ENCODE measurements around the gene GTPBP4. TPM values are rescaled to one million over a fixed set of nuclear protein-coding genes. Genes with fewer than 3 reads are reported as not detected.

GTPBP4 gene
- total RNA-seq, 1 experiment from 2014 or later = 111 TPM

DNA sequence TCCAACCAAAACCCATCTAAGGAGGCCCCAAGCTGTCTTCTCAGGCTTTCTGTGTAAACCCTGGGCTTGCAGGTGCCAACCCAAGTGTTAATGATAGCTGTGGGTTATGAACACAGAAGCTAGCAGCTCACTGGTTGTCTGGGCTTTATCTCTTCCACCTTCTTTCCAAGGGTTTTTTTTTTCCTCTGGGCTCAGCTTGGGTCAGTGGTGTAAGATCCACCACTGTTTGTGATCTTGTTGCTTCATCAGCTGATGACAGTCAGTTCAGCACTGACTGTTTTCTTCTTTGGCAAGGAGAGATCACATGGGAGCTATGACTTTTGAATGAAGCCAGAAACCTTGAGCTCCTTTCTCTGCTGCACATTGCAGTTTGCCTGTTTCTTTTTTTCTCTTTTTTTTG is 4.6 kb downstream of the GTPBP4 start:
- H3K4me1 ChIP-seq (ENCODE audit: control insufficient read depth in 1 of 2, insufficient read depth in 2 of 2, low read length in 2 of 2) = peaks cover 4 to 11% of the 10 kb centered on the region in 2 experiments
- ATAC-seq = no peak
- RAD21 ChIA-PET (ENCODE audit: low non-redundant PET in 1 of 2, low total read pairs in 2 of 2, uncharacterized antibody in 2 of 2, unreplicated experiment in 2 of 2) = no interaction called here

More for the DNA sequence above, 4.6 kb downstream of the GTPBP4 start:
- DNase-seq (ENCODE audit: low read depth, low spot score) = no peak
- peaks cover 100% of the 10 kb centered on the region for H3K79me2 ChIP-seq (ENCODE audit: insufficient read depth, low read length)
- H3K4me3 ChIP-seq (replicated peaks in 1 of 2; ENCODE audit: low read depth in 1 of 2, low read length in 2 of 2) = no peak overlapping the region
- POLR2A ChIA-PET = no interaction called here
- H3K4me2 ChIP-seq (ENCODE audit: low read length) = no peak overlapping the region
- H2AFZ ChIP-seq (ENCODE audit: low read depth, low read length, poor library complexity, severe bottlenecking) = no peak overlapping the region
- H3K36me3 ChIP-seq (ENCODE audit: control insufficient read depth in 1 of 2, insufficient read depth in 2 of 2, low read length in 2 of 2) = peaks cover 38 to 71% of the 10 kb centered on the region in 2 experiments; a peak in 3 of 4 replicates
- CTCF ChIA-PET = no interaction called here
- TF ChIP-seq, protein P1, sequence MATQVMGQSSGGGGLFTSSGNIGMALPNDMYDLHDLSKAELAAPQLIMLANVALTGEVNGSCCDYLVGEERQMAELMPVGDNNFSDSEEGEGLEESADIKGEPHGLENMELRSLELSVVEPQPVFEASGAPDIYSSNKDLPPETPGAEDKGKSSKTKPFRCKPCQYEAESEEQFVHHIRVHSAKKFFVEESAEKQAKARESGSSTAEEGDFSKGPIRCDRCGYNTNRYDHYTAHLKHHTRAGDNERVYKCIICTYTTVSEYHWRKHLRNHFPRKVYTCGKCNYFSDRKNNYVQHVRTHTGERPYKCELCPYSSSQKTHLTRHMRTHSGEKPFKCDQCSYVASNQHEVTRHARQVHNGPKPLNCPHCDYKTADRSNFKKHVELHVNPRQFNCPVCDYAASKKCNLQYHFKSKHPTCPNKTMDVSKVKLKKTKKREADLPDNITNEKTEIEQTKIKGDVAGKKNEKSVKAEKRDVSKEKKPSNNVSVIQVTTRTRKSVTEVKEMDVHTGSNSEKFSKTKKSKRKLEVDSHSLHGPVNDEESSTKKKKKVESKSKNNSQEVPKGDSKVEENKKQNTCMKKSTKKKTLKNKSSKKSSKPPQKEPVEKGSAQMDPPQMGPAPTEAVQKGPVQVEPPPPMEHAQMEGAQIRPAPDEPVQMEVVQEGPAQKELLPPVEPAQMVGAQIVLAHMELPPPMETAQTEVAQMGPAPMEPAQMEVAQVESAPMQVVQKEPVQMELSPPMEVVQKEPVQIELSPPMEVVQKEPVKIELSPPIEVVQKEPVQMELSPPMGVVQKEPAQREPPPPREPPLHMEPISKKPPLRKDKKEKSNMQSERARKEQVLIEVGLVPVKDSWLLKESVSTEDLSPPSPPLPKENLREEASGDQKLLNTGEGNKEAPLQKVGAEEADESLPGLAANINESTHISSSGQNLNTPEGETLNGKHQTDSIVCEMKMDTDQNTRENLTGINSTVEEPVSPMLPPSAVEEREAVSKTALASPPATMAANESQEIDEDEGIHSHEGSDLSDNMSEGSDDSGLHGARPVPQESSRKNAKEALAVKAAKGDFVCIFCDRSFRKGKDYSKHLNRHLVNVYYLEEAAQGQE (IDR thresholded peaks at IDR 0.05; ENCODE audit: low read depth) = no peak
- TF ChIP-seq ELF1 (IDR thresholded peaks at IDR 0.05; ENCODE audit: borderline replicate concordance, low read depth) (no peak), SRF (IDR thresholded peaks at IDR 0.05; ENCODE audit: low read depth) (no peak), TCF7L2 (IDR thresholded peaks at IDR 0.05; ENCODE audit: borderline replicate concordance, extremely low read depth, insufficient read depth, insufficient read length) (no peak), RAD21 (IDR thresholded peaks at IDR 0.05; ENCODE audit: low read depth) (no peak), POLR2A (IDR thresholded peaks at IDR 0.05; ENCODE audit: borderline replicate concordance, extremely low read depth, insufficient read depth, insufficient read length) (no peak), CEBPB (IDR thresholded peaks at IDR 0.05; ENCODE audit: low read depth) (no peak), SP1 (IDR thresholded peaks at IDR 0.05; ENCODE audit: low read depth) (no peak), FOSL1 (IDR thresholded peaks at IDR 0.05; ENCODE audit: low read depth) (no peak), CBX3 (IDR thresholded peaks at IDR 0.05; ENCODE audit: low read depth) (no peak), SIN3A (IDR thresholded peaks at IDR 0.05; ENCODE audit: low read depth) (no peak), EGR1 (IDR thresholded peaks at IDR 0.05; ENCODE audit: low read depth) (no peak)
- TF ChIP-seq, protein P2, sequence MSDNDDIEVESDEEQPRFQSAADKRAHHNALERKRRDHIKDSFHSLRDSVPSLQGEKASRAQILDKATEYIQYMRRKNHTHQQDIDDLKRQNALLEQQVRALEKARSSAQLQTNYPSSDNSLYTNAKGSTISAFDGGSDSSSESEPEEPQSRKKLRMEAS (IDR thresholded peaks at IDR 0.05) = no peak
- TF ChIP-seq, protein P3, sequence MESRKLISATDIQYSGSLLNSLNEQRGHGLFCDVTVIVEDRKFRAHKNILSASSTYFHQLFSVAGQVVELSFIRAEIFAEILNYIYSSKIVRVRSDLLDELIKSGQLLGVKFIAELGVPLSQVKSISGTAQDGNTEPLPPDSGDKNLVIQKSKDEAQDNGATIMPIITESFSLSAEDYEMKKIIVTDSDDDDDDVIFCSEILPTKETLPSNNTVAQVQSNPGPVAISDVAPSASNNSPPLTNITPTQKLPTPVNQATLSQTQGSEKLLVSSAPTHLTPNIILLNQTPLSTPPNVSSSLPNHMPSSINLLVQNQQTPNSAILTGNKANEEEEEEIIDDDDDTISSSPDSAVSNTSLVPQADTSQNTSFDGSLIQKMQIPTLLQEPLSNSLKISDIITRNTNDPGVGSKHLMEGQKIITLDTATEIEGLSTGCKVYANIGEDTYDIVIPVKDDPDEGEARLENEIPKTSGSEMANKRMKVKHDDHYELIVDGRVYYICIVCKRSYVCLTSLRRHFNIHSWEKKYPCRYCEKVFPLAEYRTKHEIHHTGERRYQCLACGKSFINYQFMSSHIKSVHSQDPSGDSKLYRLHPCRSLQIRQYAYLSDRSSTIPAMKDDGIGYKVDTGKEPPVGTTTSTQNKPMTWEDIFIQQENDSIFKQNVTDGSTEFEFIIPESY (IDR thresholded peaks at IDR 0.05; ENCODE audit: extremely low read depth, insufficient replicate concordance, low read length) = no peak
- TF ChIP-seq, protein P4, sequence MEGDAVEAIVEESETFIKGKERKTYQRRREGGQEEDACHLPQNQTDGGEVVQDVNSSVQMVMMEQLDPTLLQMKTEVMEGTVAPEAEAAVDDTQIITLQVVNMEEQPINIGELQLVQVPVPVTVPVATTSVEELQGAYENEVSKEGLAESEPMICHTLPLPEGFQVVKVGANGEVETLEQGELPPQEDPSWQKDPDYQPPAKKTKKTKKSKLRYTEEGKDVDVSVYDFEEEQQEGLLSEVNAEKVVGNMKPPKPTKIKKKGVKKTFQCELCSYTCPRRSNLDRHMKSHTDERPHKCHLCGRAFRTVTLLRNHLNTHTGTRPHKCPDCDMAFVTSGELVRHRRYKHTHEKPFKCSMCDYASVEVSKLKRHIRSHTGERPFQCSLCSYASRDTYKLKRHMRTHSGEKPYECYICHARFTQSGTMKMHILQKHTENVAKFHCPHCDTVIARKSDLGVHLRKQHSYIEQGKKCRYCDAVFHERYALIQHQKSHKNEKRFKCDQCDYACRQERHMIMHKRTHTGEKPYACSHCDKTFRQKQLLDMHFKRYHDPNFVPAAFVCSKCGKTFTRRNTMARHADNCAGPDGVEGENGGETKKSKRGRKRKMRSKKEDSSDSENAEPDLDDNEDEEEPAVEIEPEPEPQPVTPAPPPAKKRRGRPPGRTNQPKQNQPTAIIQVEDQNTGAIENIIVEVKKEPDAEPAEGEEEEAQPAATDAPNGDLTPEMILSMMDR (IDR thresholded peaks at IDR 0.05 in 2 of 3, conservative IDR thresholded peaks at IDR 0.05 in 1 of 3; ENCODE audit: borderline replicate concordance in 1 of 3, insufficient read depth in 1 of 3, low read depth in 2 of 3, low read length in 2 of 3) = no peak
- H4K20me1 ChIP-seq (ENCODE audit: insufficient read depth) = peaks cover 38% of the 10 kb centered on the region; the same call in 1 of the 2 replicates
- H3K9me3 ChIP-seq (ENCODE audit: control insufficient read depth in 1 of 2, insufficient read depth in 1 of 2, low read depth in 1 of 2, low read length in 2 of 2) = no peaks in the 10 kb centered on the region
- H3K27ac ChIP-seq (ENCODE audit: low read depth, low read length) = no peak overlapping the region
- H3K9ac ChIP-seq (ENCODE audit: low read length) = no peak overlapping the region
- no TSS peak for BruUV-seq (replicated peaks)
- no peaks in the 10 kb centered on the region for H3K27me3 ChIP-seq (ENCODE audit: insufficient read depth, low read length)
- no peaks in the 10 kb centered on the region for H3K9me2 ChIP-seq (ENCODE audit: insufficient read depth)
- intact Hi-C loops (cut with micrococcal nuclease) = no loop called here
